Spleen (tissue), 11 donors: ENCODE data around the gene CCDC92. TPM values are rescaled to one million over a fixed set of nuclear protein-coding genes. Genes with fewer than 3 reads are reported as not detected.
A peak's percentile ranks its signal among the peaks of the same experiment; 100 is the strongest.
"Not testable (repeated sequence)": the region's sequence is repeated elsewhere in the genome, so short reads cannot be mapped to it uniquely, and the experiment has no call there.

ENCODE experiments used
- DNase-seq: peaks from one replicate; pipeline ENCODE4 v3.0.0-alpha.2; 2020
- H3K27ac ChIP-seq, 8 donors: fragments of 200-600 bp; sonication (generic) in 7 of 8; 1 replicate in 4 of 8; 2 replicates in 4 of 8; pipeline versions ENCODE4 v1.5.0 to v1.8.0; 2016 to 2021; ENCODE audit warnings: inconsistent platforms in 4 of 8, mild to moderate bottlenecking in 4 of 8, moderate library complexity in 1 of 8
- H3K27me3 ChIP-seq, 7 donors: fragments of 200-600 bp; sonication (generic) in 6 of 7; replicated peaks in 1 of 7; 1 replicate in 4 of 7; 2 replicates in 3 of 7; pipeline versions ENCODE4 v1.5.0 to v1.8.0; 2016 to 2021; ENCODE audit warnings: inconsistent platforms in 3 of 7, mild to moderate bottlenecking in 1 of 7
- H3K36me3 ChIP-seq, 6 donors: fragments of 200-600 bp; sonication (generic) in 5 of 6; 1 replicate in 4 of 6; 2 replicates in 2 of 6; pipeline versions ENCODE4 v1.5.0 to v1.8.0; 2016 to 2021; ENCODE audit warnings: inconsistent platforms in 2 of 6
- H3K4me1 ChIP-seq, 6 donors: fragments of 200-600 bp; sonication (generic) in 5 of 6; 1 replicate in 3 of 6; 2 replicates in 3 of 6; pipeline versions ENCODE4 v1.5.0 to v1.8.0; 2016 to 2021; ENCODE audit warnings: inconsistent platforms in 3 of 6
- H3K4me3 ChIP-seq, 8 donors: fragments of 200-600 bp; sonication (generic) in 7 of 8; 1 replicate in 4 of 8; 2 replicates in 4 of 8; pipeline versions ENCODE4 v1.5.0 to v1.8.0; 2016 to 2021; ENCODE audit warnings: inconsistent platforms in 4 of 8, mild to moderate bottlenecking in 4 of 8, moderate library complexity in 2 of 8
- H3K9me3 ChIP-seq, 8 donors: fragments of 200-600 bp; sonication (generic) in 7 of 8; 1 replicate in 4 of 8; 2 replicates in 4 of 8; pipeline versions ENCODE4 v1.5.0 to v1.8.0; 2016 to 2021; ENCODE audit warnings: inconsistent platforms in 4 of 8
- CTCF ChIP-seq, 11 experiments: fragments of 200-600 bp in 7 of 11; fragments of 450-650 bp in 4 of 11; sonication (generic) in 4 of 11; IDR thresholded peaks in 8 of 11; conservative IDR thresholded peaks in 3 of 11; 1 replicate in 7 of 11; 2 replicates in 4 of 11; pipeline versions ENCODE4 v1.4.0 to v1.8.0; 2016 to 2021; ENCODE audit warnings: antibody characterized with exemption in 11 of 11, inconsistent platforms in 4 of 11, mild to moderate bottlenecking in 1 of 11
- POLR2A ChIP-seq, 3 donors: fragments of 450-650 bp; IDR thresholded peaks; one replicate each; pipeline ENCODE4 v1.5.1; 2017; ENCODE audit warnings: antibody characterized with exemption in 3 of 3, mild to moderate bottlenecking in 1 of 3
- POLR2AphosphoS5 ChIP-seq, 3 donors: sonication (generic); formaldehyde crosslinking; IDR thresholded peaks; one replicate each; pipeline ENCODE4 v1.5.1; 2017; ENCODE audit warnings: antibody characterized with exemption in 3 of 3
- WGBS, 5 donors: extraction: QIAGEN DNeasy Blood & Tissue Kit in 3 of 5; methylation state at CpG; one replicate each; pipeline versions ENCODE4 v1.1.5 to v1.1.7; 2013 to 2018; 5-methylcytosine and 5-hydroxymethylcytosine counted together
- intact Hi-C: fragments of 100-400 bp; cut with DNase I; formaldehyde crosslinking; loops from one replicate; pipeline ENCODE4 v1.15.0; 2023; ENCODE audit warnings: low total_unique reads
- polyA plus RNA-seq, 3 donors: library from polyadenylated mRNA; stranded (reverse); fragments of 200-250 nt; gene quantifications; one replicate each; pipeline ENCODE4 v1.2.1, GENCODE V29; 2013
- total RNA-seq, 7 donors: library from RNA; depleted of rRNA in 3 of 7; stranded (reverse); fragments of >200 nt in 3 of 7; fragmentation: NEBNext Ultra II Directional in 4 of 7; extraction: Animal tissue kit (Norgen Biotek cat#: 25700) in 4 of 7; gene quantifications; one replicate each; pipeline versions ENCODE4 v1.1.0 to v1.2.1, GENCODE V29; 2016 to 2021
- donor health status: healthy with polysubstance abuse.
- donor health status: DM: no; HTN: no; CAD: no; lungs with moderate emphysema.
- donor health status: DM: no; HTN: no; CAD: no.
- donor health status: Bipolar disorder and iron deficiency.
- donor health status: healthy.
- donor health status: DM: no; HTN: no; CAD: no.
- donor health status: DM: yes; HTN: yes; CAD: no.

CCDC92 gene
- total and polyA plus RNA-seq, 10 donors = 16.0 to 36.7 (median 27.8) TPM

- Histone ChIP-seq H3K4me1 (no peaks in the 10 kb centered on the region), H3K27me3 (peaks cover 0 to 5% (median 0%) of the 10 kb centered on the region in 7 donors), H3K9me3 (no peaks in the 10 kb centered on the region), H3K4me3 (no peak overlapping the region), H3K27ac (no peak overlapping the region), H3K36me3 (peaks cover 0 to 5% (median 0%) of the 10 kb centered on the region in 6 donors)
- peak; percentile 46 for DNase-seq
- intact Hi-C loops = no loop called here
- TF ChIP-seq CTCF (IDR thresholded peaks at IDR 0.05 in 8 of 11, conservative IDR thresholded peaks at IDR 0.05 in 3 of 11) (no peak), POLR2A (IDR thresholded peaks at IDR 0.05) (no peak), POLR2AphosphoS5 (IDR thresholded peaks at IDR 0.05) (no peak)
- WGBS, 5 donors = 65 to 76% (median 74%) methylated on average over 20 of the region's 20 CpGs
These were observed 57.8 kb downstream of the CCDC92 start for GRCh38 chr12:123914726-123915333.

GRCh38 chr12:123912415-123913380 is 59.9 kb downstream of the CCDC92 start:
- peaks cover 0 to 4% (median 0%) of the 10 kb centered on the region in 6 donors for H3K36me3 ChIP-seq
- H3K27ac ChIP-seq = no peak overlapping the region
- intact Hi-C loops = no loop called here
- H3K4me1 ChIP-seq = no peaks in the 10 kb centered on the region
- H3K9me3 ChIP-seq = no peaks in the 10 kb centered on the region
- no peak overlapping the region for H3K4me3 ChIP-seq
- H3K27me3 ChIP-seq = peaks cover 0 to 5% (median 0%) of the 10 kb centered on the region in 7 donors
- DNase-seq = peak; percentile 22
- TF ChIP-seq POLR2AphosphoS5 (IDR thresholded peaks at IDR 0.05) (no peak), CTCF (IDR thresholded peaks at IDR 0.05 in 8 of 11, conservative IDR thresholded peaks at IDR 0.05 in 3 of 11) (no peak), POLR2A (IDR thresholded peaks at IDR 0.05) (no peak)
- WGBS, 5 donors = 81 to 87% (median 83%) methylated on average over 24 to 25 of the region's 25 CpGs

DNA sequence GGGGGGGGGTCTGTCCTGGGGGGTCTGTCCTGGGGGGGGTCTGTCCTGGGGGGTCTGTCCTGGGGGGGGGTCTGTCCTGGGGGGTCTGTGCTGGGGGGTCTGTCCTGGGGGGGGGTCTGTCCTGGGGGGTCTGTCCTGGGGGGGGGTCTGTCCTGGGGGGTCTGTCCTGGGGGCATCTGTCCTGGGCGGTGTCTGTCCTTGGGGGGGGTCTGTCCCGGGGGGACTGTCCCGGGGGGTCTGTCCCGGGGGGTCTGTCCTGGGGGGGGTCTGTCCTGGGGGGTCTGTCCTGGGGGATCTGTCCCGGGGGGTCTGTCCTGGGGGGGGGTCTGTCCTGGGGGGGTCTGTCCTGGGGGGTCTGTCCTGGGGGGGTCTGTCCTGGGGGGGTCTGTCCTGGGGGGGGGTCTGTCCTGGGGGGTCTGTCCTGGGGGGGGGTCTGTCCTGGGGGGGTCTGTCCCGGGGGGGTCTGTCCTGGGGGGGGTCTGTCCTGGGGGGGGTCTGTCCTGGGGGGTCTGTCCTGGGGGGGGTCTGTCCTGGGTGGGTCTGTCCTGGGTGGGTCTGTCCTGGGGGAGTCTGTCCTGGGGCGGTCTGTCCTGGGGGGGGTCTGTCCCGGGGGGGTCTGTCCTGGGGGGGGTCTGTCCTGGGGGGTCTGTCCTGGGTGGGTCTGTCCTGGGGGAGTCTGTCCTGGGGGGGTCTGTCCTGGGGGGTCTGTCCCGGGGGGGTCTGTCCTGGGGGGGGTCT is 60.8 kb downstream of the CCDC92 start:
- H3K4me3 ChIP-seq, DNase-seq, H3K4me1 ChIP-seq, intact Hi-C loops, H3K36me3 ChIP-seq, H3K27ac ChIP-seq, H3K27me3 ChIP-seq, H3K9me3 ChIP-seq: not testable (repeated sequence)
- WGBS, 5 donors = 68 to 81% (median 75%) methylated on average over 2 to 8 of the region's 9 CpGs; no CpG with 5 or more reads in 2 of the 5 donors

GRCh38 chr12:123910761-123911193 is 61.9 kb downstream of the CCDC92 start:
- peaks cover 0 to under 1% (median 0%) of the 10 kb centered on the region in 6 donors for H3K4me1 ChIP-seq
- WGBS, 5 donors = 57 to 72% (median 65%) methylated on average over 5 of the region's 5 CpGs
- H3K27ac ChIP-seq = no peak overlapping the region
- H3K4me3 ChIP-seq = no peak overlapping the region
- intact Hi-C loops = no loop called here
- H3K9me3 ChIP-seq = no peaks in the 10 kb centered on the region
- H3K27me3 ChIP-seq = peaks cover 0 to 5% (median 0%) of the 10 kb centered on the region in 7 donors
- TF ChIP-seq CTCF (IDR thresholded peaks at IDR 0.05 in 8 of 11, conservative IDR thresholded peaks at IDR 0.05 in 3 of 11) (no peak), POLR2AphosphoS5 (IDR thresholded peaks at IDR 0.05) (no peak)
- no peaks in the 10 kb centered on the region for H3K36me3 ChIP-seq
- DNase-seq = no peak
